HEK293T (cell line): ENCODE results near the gene SLC9A2.

Source experiments
- CTCF ChIA-PET: fragments of 350-600 bp; formaldehyde crosslinking; extraction: SDS; loops from one replicate; lab custom pipeline; 2021; ENCODE audit warnings: antibody characterized with exemption, inconsistent platforms; lab: Yijun Ruan, JAX
- POLR2A ChIA-PET: fragments of 350-600 bp; formaldehyde crosslinking; extraction: SDS; loops from one replicate; lab custom pipeline; 2020; ENCODE audit warnings: antibody characterized with exemption, inconsistent platforms; lab: Yijun Ruan, JAX
- DNase-seq: peaks from one replicate; pipeline ENCODE4 v3.0.0; 2012; ENCODE audit warnings: mixed read lengths; ENCODE audit errors: extremely low spot score
- ARNT ChIP-seq: fragments of 450-650 bp; IDR thresholded peaks from 2 replicates; pipeline ENCODE4 v1.6.1; 2017; ENCODE audit warnings: mild to moderate bottlenecking
- BHLHE40 ChIP-seq: fragments of 450-650 bp; IDR thresholded peaks from 2 replicates; pipeline ENCODE4 v1.6.1; 2016; ENCODE audit warnings: mild to moderate bottlenecking, moderate library complexity, borderline replicate concordance
- CTBP1 ChIP-seq: fragments of 450-650 bp; IDR thresholded peaks from 2 replicates; pipeline ENCODE4 v1.6.1; 2016; ENCODE audit warnings: borderline replicate concordance
- FOXA1 ChIP-seq: fragments of 450-650 bp; IDR thresholded peaks from 2 replicates; pipeline ENCODE4 v1.6.1; 2016; ENCODE audit warnings: mild to moderate bottlenecking
- FOXK2 ChIP-seq: fragments of 450-650 bp; IDR thresholded peaks from 2 replicates; pipeline ENCODE4 v1.6.1; 2016; ENCODE audit warnings: mild to moderate bottlenecking
- FOXM1 ChIP-seq: fragments of 450-650 bp; IDR thresholded peaks from 2 replicates; pipeline ENCODE4 v1.6.1; 2017; ENCODE audit warnings: mild to moderate bottlenecking, borderline replicate concordance
- L3MBTL2 ChIP-seq: fragments of 450-650 bp; conservative IDR thresholded peaks from 2 replicates; pipeline ENCODE4 v1.6.1; 2016; ENCODE audit warnings: mild to moderate bottlenecking
- LEF1 ChIP-seq: fragments of 450-650 bp; IDR thresholded peaks from 2 replicates; pipeline ENCODE4 v1.6.1; 2017; ENCODE audit warnings: mild to moderate bottlenecking, borderline replicate concordance
- SP1 ChIP-seq: fragments of 450-650 bp; IDR thresholded peaks from 2 replicates; pipeline ENCODE4 v1.6.1; 2017
- SUZ12 ChIP-seq: fragments of 450-650 bp; IDR thresholded peaks from 2 replicates; pipeline ENCODE4 v1.6.1; 2016; ENCODE audit warnings: mild to moderate bottlenecking
- TARDBP ChIP-seq: fragments of 450-650 bp; IDR thresholded peaks from 2 replicates; pipeline ENCODE4 v1.6.1; 2016
- ZNF384 ChIP-seq: fragments of 450-650 bp; IDR thresholded peaks from 2 replicates; pipeline ENCODE4 v1.6.1; 2016
- TF ChIP-seq, protein P1 (sequence below): fragments of 450-650 bp; IDR thresholded peaks from 2 replicates; pipeline ENCODE4 v1.6.1; 2016

The SLC9A2 gene

DNA sequence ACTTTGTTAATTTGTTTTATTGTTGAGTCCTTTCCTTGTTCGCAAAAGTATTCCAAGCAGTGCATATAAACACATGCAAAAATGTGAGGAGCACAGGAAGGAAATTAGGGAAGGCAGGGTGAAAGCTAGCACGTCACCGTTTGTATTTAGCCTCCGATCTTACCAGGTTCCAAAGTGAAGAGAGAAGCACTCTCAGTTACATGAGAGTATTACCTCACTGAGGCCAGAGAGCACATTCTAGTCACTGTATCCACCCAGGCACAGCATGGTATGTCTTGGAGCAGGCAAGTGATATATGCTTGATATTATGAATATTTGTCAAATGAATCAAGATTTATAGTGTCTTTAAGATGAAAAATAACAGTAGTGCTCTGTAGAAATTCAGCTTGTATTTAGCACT, 135.9 kb downstream of the SLC9A2 start:
- TF ChIP-seq L3MBTL2 (no peak), FOXK2 (no peak), BHLHE40 (no peak)
- no peak for DNase-seq
- CTCF ChIA-PET = interaction anchor here (4.0 kb wide), 1 partner anchor 52 kb away, joined by 27 read pairs; no protein-coding TSS in a partner anchor
- POLR2A ChIA-PET = no interaction called here

GRCh38 chr2:102758439-102758838, 139.1 kb downstream of the SLC9A2 start:
- CTCF ChIA-PET = interaction anchor here (0.7 to 1.2 kb wide), 3 partner anchors 10 to 143 kb away, joined by 3 to 4 read pairs (median 3); no protein-coding TSS in a partner anchor
- DNase-seq = no peak
- POLR2A ChIA-PET = no interaction called here
- TF ChIP-seq BHLHE40 (no peak), FOXM1 (no peak), SP1 (no peak), FOXA1 (no peak), CTBP1 (no peak), ZNF384 (no peak), L3MBTL2 (no peak), LEF1 (no peak), TARDBP (no peak), SUZ12 (no peak), ARNT (no peak)
- TF ChIP-seq, protein P1, sequence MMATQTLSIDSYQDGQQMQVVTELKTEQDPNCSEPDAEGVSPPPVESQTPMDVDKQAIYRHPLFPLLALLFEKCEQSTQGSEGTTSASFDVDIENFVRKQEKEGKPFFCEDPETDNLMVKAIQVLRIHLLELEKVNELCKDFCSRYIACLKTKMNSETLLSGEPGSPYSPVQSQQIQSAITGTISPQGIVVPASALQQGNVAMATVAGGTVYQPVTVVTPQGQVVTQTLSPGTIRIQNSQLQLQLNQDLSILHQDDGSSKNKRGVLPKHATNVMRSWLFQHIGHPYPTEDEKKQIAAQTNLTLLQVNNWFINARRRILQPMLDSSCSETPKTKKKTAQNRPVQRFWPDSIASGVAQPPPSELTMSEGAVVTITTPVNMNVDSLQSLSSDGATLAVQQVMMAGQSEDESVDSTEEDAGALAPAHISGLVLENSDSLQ = no peak
